ENCODE data around the gene SH3BGR. TPM values are rescaled to one million over a fixed set of nuclear protein-coding genes. Genes with fewer than 3 reads are reported as not detected.

The SH3BGR gene
- total and polyA plus RNA-seq, 4 donors: 0.33 to 5.4 (median 2.0) TPM

GRCh38 chr21:39518055-39518846 is 66.5 kb downstream of the SH3BGR start (continued):
- no peak for TF ChIP-seq REST (IDR thresholded peaks at IDR 0.05)
- no peak for TF ChIP-seq YY1 (IDR thresholded peaks at IDR 0.05)

GRCh38 chr21:39518847-39519210 is 67.1 kb downstream of the SH3BGR start:
- no peak for DNase-seq (ENCODE audit: low spot score)
- no peak for TF ChIP-seq CTCF (IDR thresholded peaks at IDR 0.05; ENCODE audit: low read depth, low read length, missing input control)
- Histone ChIP-seq H3K27ac (ENCODE audit: low read depth in 1 of 2, low read length in 2 of 2) (no peak overlapping the region), H3K9ac (ENCODE audit: low read depth in 1 of 2, low read length in 2 of 2) (no peak overlapping the region), H3K36me3 (ENCODE audit: control insufficient read depth in 4 of 4, insufficient read depth in 3 of 4, low read depth in 1 of 4, low read length in 3 of 4) (peaks cover 0 to 2% (median 0%) of the 10 kb centered on the region in 4 donors), H3K27me3 (ENCODE audit: control insufficient read depth in 4 of 4, insufficient read depth in 4 of 4, low read length in 3 of 4) (no peaks in the 10 kb centered on the region), H3K9me3 (ENCODE audit: control insufficient read depth in 4 of 4, low read length in 3 of 4) (no peaks in the 10 kb centered on the region), H3K4me1 (ENCODE audit: control insufficient read depth in 4 of 4, insufficient read depth in 4 of 4, low read length in 3 of 4) (peaks cover 0 to 8% (median 6%) of the 10 kb centered on the region in 4 donors), H3K4me3 (ENCODE audit: low read depth in 1 of 3, low read length in 3 of 3) (no peak overlapping the region)
- WGBS: 56% methylated on average over 5 of the region's 5 CpGs

- Histone ChIP-seq H3K27ac (ENCODE audit: low read depth in 1 of 2, low read length in 2 of 2) (no peak overlapping the region), H3K4me1 (ENCODE audit: control insufficient read depth in 4 of 4, insufficient read depth in 4 of 4, low read length in 3 of 4) (peaks cover 0 to 12% (median 9%) of the 10 kb centered on the region in 4 donors), H3K9me3 (ENCODE audit: control insufficient read depth in 4 of 4, low read length in 3 of 4) (no peaks in the 10 kb centered on the region), H3K36me3 (ENCODE audit: control insufficient read depth in 4 of 4, insufficient read depth in 3 of 4, low read depth in 1 of 4, low read length in 3 of 4) (no peaks in the 10 kb centered on the region), H3K4me3 (ENCODE audit: low read depth in 1 of 3, low read length in 3 of 3) (no peak overlapping the region), H3K27me3 (ENCODE audit: control insufficient read depth in 4 of 4, insufficient read depth in 4 of 4, low read length in 3 of 4) (no peaks in the 10 kb centered on the region), H3K9ac (ENCODE audit: low read depth in 1 of 2, low read length in 2 of 2) (no peak overlapping the region)
- 93% methylated on average over 8 of the region's 8 CpGs for WGBS
- TF ChIP-seq CTCF (IDR thresholded peaks at IDR 0.05; ENCODE audit: low read depth, low read length, missing input control): no peak
- TF ChIP-seq ZBTB33 (IDR thresholded peaks at IDR 0.05): no peak
- no peak for TF ChIP-seq YY1 (IDR thresholded peaks at IDR 0.05)
- no peak for TF ChIP-seq GABPA (IDR thresholded peaks at IDR 0.05 in 1 of 2, conservative IDR thresholded peaks at IDR 0.05 in 1 of 2)
- no peak for TF ChIP-seq ATF3 (IDR thresholded peaks at IDR 0.05)
- TF ChIP-seq FOXA2 (IDR thresholded peaks at IDR 0.05): no peak
- TF ChIP-seq MAX (IDR thresholded peaks at IDR 0.05): no peak
- TF ChIP-seq RAD21 (IDR thresholded peaks at IDR 0.05): no peak
- TF ChIP-seq JUND (IDR thresholded peaks at IDR 0.05): no peak
- no peak for TF ChIP-seq NR2F2 (IDR thresholded peaks at IDR 0.05)
- no peak for TF ChIP-seq HNF4G (IDR thresholded peaks at IDR 0.05)
- TF ChIP-seq FOXA1 (IDR thresholded peaks at IDR 0.05): no peak
- TF ChIP-seq EGR1 (IDR thresholded peaks at IDR 0.05; ENCODE audit: low read depth in 2 of 2): no peak
- TF ChIP-seq SP1 (IDR thresholded peaks at IDR 0.05): no peak
- no peak for DNase-seq (ENCODE audit: low spot score)
Measured at GRCh38 chr21:39519835-39520234, 68.1 kb downstream of the SH3BGR start.

Measured in liver (tissue), 9 donors.